HG02642 (cell line): ENCODE data around the gene RALGPS1.

ENCODE experiments used
- ATAC-seq: cut with Tn5 transposase; IDR thresholded peaks from one replicate; pipeline ENCODE4 v1.9.1; 2021; ENCODE audit warnings: mild to moderate bottlenecking; ENCODE audit not compliant: unreplicated experiment, poor library complexity

Gene RALGPS1

GRCh38 chr9:127047971-127048370 lies 133.4 kb downstream of the RALGPS1 start:
- no peak for ATAC-seq

GRCh38 chr9:127049044-127049443 lies 134.5 kb downstream of the RALGPS1 start:
- ATAC-seq: peak; percentile 48

GRCh38 chr9:127049581-127049980 lies 135.0 kb downstream of the RALGPS1 start:
- no peak for ATAC-seq

GRCh38 chr9:127050152-127050551 lies 135.6 kb downstream of the RALGPS1 start:
- ATAC-seq: no peak

- ATAC-seq: no peak
Measured at GRCh38 chr9:127050591-127051001, 136.0 kb downstream of the RALGPS1 start.

- ATAC-seq: no peak
Measured at GRCh38 chr9:127051881-127052595, 137.5 kb downstream of the RALGPS1 start.

GRCh38 chr9:127053057-127053821 lies 138.7 kb downstream of the RALGPS1 start:
- no peak for ATAC-seq

- ATAC-seq: no peak
Measured at GRCh38 chr9:127053960-127054359, 139.4 kb downstream of the RALGPS1 start.

GRCh38 chr9:127055745-127056402 lies 141.3 kb downstream of the RALGPS1 start:
- ATAC-seq: no peak

GRCh38 chr9:127056446-127056845 lies 141.9 kb downstream of the RALGPS1 start:
- ATAC-seq: no peak

- no peak for ATAC-seq
Measured at GRCh38 chr9:127058011-127058644, 143.5 kb downstream of the RALGPS1 start.

GRCh38 chr9:127058645-127059021 lies 144.1 kb downstream of the RALGPS1 start:
- ATAC-seq: no peak

GRCh38 chr9:127059030-127059429 lies 144.4 kb downstream of the RALGPS1 start:
- ATAC-seq: no peak

GRCh38 chr9:127059765-127060361 lies 145.3 kb downstream of the RALGPS1 start:
- ATAC-seq: no peak

- ATAC-seq: no peak
Measured at GRCh38 chr9:127061411-127061810, 146.8 kb downstream of the RALGPS1 start.

GRCh38 chr9:127064335-127064734 lies 149.8 kb downstream of the RALGPS1 start:
- ATAC-seq: no peak

- no peak for ATAC-seq
Measured at GRCh38 chr9:127065592-127065991, 151.0 kb downstream of the RALGPS1 start.

- ATAC-seq: no peak
Measured at GRCh38 chr9:127066060-127066850, 151.7 kb downstream of the RALGPS1 start.

GRCh38 chr9:127066851-127067136 lies 152.2 kb downstream of the RALGPS1 start:
- no peak for ATAC-seq
